RPMI7951 (cell line): ENCODE data around the gene MTHFS. TPM values are rescaled to one million over a fixed set of nuclear protein-coding genes. Genes with fewer than 3 reads are reported as not detected.
"Not testable (repeated sequence)": the region's sequence is repeated elsewhere in the genome, so short reads cannot be mapped to it uniquely, and the experiment has no call there.

ENCODE experiments used
- DNase-seq: peaks from one replicate; pipeline ENCODE4 v3.0.0-alpha.2; 2012; ENCODE audit warnings: low read depth
- total RNA-seq: library from RNA; depleted of rRNA; stranded (reverse); fragments of >200 nt; shearing (Covaris generic); gene quantifications from 2 replicates; pipeline ENCODE4 v1.2.3, GENCODE V29; 2014

The MTHFS gene
- total RNA-seq, 1 experiment from 2014 or later, result 45.5 TPM

DNA sequence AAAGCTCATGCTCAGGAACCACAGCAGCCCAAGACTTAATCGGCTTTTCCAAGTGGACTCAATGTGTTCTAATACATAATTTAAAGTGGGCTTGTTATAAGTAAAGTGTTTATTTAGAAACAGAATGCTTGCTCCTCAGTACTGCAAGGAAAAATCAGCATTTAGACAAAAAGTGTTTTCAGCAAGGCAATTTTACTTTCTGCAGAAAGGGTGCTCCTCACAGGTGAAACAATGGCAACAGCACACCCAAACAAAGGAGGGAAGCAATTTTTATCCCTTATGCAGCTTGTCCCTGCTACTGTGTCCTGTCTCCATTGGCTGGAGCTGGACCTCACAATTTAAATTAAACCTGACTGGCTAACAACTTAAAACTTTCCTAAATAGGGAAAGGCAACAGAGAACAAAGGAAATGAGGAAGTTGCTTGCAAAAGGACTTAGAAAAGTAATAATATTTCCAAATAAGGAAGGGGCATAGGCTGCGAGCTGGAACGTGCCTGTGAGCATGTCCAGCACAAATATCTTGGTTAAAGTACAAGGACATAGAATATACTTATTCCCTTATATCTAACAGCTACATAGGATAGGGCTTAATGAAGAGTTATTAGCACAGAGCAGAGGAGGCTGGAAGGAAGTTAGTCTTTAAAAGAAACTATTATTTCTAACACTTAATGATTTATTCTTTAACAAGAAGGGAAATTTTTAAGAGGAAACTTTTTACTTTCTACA is 19.1 kb upstream of the MTHFS start:
- DNase-seq, result not testable (repeated sequence)

DNA sequence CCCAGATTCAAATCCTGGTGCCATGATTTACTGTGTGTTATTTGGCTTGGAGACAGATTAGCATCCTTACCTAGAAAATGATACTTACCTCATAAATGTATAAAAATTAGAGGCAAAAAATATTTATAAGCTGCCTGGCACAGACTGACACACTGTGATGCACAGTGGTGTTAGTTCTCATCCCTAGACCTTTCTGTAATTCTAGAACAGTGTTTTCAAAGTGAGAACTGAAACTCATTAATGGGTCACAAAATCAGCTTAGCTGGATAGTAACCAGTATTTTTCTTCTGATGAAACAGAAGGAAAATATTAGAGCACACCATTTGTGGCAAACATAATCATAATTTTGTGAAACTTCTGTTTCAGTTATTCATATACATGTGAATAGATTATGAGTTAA is 17.9 kb upstream of the MTHFS start:
- DNase-seq, result no peak

- DNase-seq, result not testable (repeated sequence)
These were observed 12.9 kb upstream of the MTHFS start for GRCh38 chr15:79909556-79910335.

DNA sequence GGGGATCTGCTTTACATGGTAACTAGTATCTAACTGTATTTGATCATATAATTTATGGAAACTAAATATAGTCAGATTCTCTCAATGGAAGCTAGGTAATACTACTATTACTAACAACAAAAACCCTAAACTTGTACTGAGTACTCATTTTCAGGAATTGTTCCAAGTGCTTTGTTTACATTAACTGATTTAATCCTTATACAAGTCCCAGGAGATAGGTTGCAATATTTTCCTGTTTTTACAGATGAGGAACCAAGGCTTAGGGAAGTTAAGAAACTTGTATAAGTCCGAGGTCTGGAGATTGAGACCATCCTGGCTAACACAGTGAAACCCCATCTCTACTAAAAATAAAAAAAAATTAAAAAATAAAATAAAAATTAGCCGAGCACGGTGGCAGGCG is 7.5 kb upstream of the MTHFS start:
- no peak for DNase-seq

DNA sequence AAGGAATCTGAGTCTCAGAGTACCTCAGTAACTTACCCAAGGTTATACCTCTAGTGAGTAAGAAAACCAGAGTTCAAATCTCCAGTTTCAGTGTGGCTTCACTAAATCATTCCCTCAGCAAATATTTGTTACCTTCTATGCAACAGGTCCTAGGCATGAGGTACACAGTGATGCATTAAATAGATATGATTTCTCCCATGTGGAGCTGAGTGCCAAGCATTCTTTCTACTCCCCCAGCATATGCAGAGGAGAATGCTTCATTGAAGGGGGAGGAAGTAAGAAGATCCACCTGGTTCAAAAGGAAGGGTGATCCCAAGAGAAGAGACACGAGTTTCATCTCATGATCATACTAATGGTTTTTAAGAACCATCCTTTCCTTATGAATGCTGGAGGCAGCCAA is 6.8 kb upstream of the MTHFS start:
- no peak for DNase-seq

DNA sequence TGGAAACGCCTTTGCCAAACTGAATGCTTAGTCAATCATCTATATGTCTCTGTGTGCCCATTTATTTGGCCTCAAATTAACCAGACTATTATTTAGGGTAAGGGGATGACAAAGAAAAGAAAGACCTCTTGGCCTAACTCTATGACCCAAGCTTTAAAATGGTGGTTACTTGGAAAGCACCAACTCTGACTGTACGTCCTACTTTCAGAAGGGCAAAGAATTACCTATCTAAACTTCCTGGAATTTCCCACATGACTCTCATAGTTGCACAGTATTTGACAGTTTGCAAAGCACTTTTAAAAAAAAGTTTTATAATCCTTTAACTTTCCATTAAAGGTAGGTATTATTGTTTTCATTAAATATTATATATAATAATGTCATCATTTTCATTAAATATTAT is 6.3 kb upstream of the MTHFS start:
- DNase-seq, result no peak

- DNase-seq, result no peak
These were observed 5.1 kb upstream of the MTHFS start for GRCh38 chr15:79901958-79902357.

DNA sequence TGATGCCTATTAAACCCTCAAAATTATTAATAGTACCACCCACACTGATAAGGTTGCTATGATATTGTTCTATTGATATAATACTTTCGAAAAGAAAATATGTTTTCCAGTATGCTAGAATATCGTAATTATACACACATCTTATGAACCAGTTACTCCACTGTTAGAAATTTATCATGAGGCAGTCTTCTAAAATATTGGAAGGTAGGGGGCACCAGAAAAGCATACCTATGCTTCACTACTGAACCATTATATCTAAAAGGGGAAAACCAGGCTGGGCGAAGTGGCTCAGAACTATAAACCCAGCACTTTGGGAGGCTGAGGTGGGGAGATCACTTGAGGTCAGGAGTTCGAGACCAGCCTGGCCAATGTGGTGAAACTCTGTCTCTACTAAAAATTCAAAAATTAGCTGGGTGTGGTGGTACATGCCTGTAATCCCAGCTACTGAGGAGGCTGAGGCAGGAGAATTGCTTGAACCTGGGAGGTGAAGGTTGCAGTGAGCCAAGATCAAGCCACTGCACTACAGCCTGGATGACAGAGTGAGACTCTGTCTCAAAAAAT is 4.1 kb upstream of the MTHFS start:
- DNase-seq, result not testable (repeated sequence)

- DNase-seq, result no peak
These were observed 3.3 kb upstream of the MTHFS start for GRCh38 chr15:79900087-79900486.

GRCh38 chr15:79898786-79899185 is 2.0 kb upstream of the MTHFS start:
- DNase-seq, result peak; percentile 13

- DNase-seq, result no peak
These were observed 1.6 kb upstream of the MTHFS start for GRCh38 chr15:79898369-79898768.

DNA sequence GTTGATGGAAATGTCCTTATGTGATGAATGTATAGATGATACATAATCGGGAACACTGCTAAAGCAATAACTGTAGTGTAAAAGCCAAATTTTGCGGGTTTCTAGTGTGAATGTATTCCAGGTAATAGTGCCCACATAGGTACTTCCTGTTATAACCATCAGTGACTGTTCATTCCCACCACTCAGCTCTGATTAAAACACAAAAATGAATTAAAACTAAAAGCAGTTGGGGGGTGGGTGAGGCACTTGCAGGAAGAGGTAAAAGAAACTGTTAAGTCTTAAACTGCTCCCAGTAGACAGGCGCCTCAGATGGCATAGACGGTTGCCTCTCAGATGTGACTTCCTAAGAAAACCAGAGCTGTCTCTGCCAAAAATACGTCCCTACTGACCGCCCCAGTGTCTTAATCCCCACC is 893 bp upstream of the MTHFS start:
- DNase-seq, result no peak

- no peak for DNase-seq
These were observed 515 bp upstream of the MTHFS start for GRCh38 chr15:79897380-79897678.

GRCh38 chr15:79896131-79896633 is 632 bp downstream of the MTHFS start:
- peak; percentile 20 for DNase-seq

DNA sequence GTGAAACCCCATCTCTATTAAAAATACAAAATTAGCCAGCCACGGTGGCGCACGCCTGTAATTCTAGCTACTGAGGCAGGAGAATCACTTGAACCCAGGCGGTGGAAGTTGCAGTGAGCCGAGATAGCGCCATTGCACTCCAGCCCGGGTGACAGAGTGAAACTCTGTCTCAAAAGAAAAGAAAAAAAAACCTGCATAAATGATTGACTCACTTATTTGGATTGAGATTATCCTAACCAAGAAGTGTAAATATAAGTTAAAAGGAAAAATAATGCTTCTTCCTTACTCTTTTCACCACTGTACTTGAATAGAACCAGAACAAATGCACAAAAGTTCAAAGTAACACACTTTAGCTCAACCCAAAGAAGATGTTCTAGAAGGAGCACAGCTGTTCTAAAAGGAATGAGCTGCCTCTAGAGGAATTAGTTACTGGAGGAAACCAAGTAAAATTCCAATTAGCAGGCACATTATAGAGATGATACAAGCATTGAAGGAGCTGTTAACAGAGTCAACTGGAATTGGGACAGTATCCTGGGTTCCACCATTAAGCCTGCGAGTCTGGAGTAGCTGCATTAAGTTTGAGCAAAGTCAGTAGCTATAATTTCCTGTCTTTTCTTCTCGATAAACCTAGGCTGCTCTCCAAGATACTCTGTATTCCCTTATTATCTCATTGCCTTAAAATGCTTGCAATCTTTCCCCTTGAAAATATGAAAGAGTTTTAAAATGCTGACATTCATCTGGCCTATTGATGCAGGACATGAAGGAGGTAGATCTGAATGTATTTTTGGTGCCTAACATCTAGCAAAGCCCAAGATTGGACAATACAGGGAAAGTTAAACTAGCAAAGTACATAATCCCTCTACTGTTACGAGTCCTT is 9.5 kb downstream of the MTHFS start:
- no peak for DNase-seq

- no peak for DNase-seq
These were observed 10.7 kb downstream of the MTHFS start for GRCh38 chr15:79886124-79886523.

GRCh38 chr15:79884204-79884596 is 12.6 kb downstream of the MTHFS start:
- DNase-seq, result no peak

GRCh38 chr15:79883579-79884203 is 13.1 kb downstream of the MTHFS start:
- DNase-seq, result no peak

- DNase-seq, result no peak
These were observed 15.1 kb downstream of the MTHFS start for GRCh38 chr15:79881668-79882067.

DNA sequence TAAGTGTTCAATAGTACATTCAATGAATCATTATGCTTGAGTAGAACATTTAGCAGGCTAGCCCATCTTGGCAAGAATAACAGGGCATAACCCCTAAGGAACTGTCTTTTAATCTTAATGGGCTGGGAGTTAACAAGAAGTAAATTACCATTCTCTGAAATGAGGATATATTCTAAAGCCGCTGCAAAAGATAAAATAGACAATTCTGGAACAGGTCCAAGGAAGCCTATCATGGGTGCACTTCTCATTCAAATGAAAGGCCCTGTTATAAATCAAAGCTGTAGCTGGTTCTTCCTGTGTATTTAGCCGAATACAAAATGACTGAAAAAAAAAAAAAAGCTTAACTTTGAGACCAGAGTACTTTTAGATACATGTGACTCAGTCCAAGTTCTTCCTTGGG is 15.6 kb downstream of the MTHFS start:
- DNase-seq, result no peak

DNA sequence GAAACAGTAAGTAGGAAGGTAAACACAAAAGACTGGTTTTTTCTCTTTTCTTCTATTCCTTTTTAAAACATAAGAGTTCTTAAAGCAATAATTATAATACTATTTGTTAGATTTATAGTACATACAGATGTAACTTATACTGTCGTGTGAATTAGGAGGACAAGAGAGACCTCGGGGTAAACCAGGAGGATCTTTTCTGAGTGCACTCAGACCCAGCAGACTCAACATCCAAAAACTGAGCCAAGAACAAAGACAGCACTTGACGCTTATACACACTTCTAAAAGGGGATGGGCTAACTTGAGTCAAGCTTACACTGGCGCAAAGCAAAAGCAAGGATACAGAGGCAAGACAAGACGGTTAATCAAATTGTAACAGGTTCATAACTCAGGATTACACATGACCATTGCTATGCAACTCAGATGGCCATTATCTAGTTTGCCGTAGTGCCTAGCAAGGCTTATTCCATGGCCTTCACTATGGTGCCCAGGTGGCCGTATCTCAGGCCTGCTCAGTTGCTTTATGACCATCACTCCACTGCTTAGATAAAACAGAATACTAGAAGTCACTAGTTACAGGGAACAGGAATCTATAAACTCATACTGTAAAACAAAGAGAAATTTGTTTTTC is 18.6 kb downstream of the MTHFS start:
- no peak for DNase-seq
